HG02885 (cell line): Measurements from ENCODE around the gene CHP1.
A peak's percentile ranks its signal among the peaks of the same experiment; 100 is the strongest.
"Not testable (repeated sequence)": the region's sequence is repeated elsewhere in the genome, so short reads cannot be mapped to it uniquely, and the experiment has no call there.

Experiments used
- ATAC-seq: cut with Tn5 transposase; IDR thresholded peaks from one replicate; pipeline ENCODE4 v1.9.1; 2021; ENCODE audit warnings: mild to moderate bottlenecking; ENCODE audit not compliant: unreplicated experiment, poor library complexity

The CHP1 gene

GRCh38 chr15:41286665-41287333 lies 55.7 kb downstream of the CHP1 start:
- ATAC-seq, result no peak

- ATAC-seq, result no peak
These were observed 57.4 kb downstream of the CHP1 start for GRCh38 chr15:41288464-41288863.

- ATAC-seq, result no peak
These were observed 58.9 kb downstream of the CHP1 start for GRCh38 chr15:41289953-41290352.

GRCh38 chr15:41291065-41291631 lies 60.1 kb downstream of the CHP1 start:
- peak; percentile 76 for ATAC-seq

DNA sequence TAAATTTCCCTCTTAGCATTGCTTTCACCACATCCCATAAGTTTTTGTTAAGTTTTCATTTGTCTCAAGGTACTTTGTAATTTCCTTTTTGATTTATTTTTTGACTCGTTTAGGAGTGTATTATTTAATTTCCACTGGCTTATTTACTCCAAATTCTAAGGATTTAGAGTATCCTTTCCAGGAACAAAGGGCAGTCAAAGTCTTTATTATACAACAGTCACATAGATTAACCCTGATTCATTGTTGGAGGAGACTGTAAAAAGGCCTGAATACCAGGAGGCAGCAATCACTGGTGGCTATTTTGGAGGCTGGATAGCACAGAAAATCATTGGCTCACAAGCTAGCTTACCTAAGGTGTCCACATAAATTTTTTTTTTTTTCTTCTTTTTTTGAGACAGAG lies 61.5 kb downstream of the CHP1 start:
- no peak for ATAC-seq

GRCh38 chr15:41301139-41301538 lies 70.1 kb downstream of the CHP1 start:
- not testable (repeated sequence) for ATAC-seq

DNA sequence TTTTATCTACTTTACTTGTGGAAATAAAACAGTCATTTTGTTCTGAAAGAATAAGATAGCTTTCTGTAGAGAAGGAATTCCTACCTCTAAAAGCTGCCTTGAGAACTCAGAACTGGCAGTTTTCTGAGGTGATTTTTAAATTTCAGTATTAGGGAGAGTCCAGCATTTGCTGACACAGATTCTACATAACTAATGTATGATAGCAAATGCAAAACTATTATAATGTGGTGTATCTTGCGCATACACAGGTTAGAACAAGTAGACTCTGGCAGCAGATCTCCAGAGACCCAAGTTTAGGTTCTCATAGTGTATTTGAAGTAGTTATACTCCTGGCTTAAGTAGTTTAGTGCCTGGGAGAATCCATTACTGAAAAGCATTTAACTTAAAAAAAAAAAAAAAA lies 70.5 kb downstream of the CHP1 start:
- ATAC-seq, result no peak

- ATAC-seq, result no peak
These were observed 73.2 kb downstream of the CHP1 start for GRCh38 chr15:41304149-41304770.

DNA sequence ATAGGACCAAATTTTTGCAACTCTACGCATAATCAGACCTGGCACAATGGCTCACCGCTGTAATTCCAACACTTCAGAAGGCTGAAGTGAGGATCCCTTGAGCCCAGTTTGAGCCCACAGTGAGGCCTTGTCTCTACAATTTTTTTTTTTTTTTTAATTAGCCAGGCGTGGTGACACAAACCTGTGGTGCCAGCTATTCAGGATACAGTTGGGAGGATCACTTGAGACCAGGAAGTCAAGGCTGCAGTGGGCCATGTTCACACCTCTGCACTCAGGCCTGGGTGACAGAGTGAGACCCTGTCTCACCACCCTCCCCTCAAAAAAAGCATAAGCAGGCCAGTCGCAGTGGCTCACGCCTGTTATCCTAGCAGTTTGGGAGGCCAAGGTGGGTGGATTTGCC lies 76.6 kb downstream of the CHP1 start:
- ATAC-seq, result no peak

GRCh38 chr15:41309226-41309905 lies 78.3 kb downstream of the CHP1 start:
- ATAC-seq, result no peak

DNA sequence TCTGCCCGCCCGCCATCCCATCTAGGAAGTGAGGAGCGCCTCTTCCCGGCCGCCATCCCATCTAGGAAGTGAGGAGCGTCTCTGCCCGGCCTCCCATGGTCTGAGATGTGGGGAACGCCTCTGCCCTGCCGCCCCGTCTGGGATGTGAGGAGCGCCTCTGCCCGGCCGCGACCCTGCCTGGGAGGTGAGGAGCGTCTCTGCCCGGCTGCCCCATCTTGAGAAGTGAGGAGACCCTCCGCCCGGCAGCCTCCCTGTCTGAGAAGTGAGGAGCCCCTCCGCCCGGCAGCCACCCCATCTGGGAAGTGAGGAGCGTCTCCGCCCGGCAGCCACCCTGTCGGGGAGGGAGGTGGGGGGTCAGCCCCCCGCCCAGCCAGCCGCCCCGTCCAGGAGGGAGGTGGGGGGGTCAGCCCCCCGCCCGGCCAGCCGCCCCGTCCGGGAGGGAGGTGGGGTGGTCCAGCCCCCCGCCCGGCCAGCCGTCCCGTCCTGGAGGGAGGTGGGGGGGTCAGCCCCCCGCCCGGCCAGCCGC lies 89.8 kb downstream of the CHP1 start:
- ATAC-seq, result not testable (repeated sequence)

DNA sequence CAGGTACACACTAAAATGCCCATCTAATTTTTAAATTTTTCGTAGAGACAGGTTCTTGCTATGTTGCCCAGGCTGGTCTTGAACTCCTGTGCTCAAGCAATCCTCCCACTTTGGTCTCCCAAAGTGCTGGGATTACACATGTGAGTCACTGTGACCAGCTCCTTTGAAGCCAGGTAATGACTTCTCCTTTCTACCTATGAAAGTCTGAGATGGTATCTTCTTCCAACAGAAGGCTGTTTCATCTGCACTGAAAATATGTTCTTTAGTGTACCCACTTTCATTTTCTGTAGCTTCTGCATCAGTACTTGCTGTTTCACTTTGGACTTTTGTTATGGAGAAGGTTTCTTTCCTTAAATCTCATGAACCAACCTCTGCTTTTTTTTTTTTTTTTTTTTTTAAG lies 92.5 kb downstream of the CHP1 start:
- ATAC-seq, result no peak

GRCh38 chr15:41331281-41331680 lies 100.2 kb downstream of the CHP1 start:
- no peak for ATAC-seq
